HUDEP-2 (cell line): Measurements from ENCODE around the gene PON1.

ENCODE experiments used
- DNase-seq, 76 experiments: peaks; one replicate each; lab custom pipeline; 2025; ENCODE audit not compliant: unreplicated experiment in 76 of 76; lab: John Stamatoyannopoulos, UW

The PON1 gene

DNA sequence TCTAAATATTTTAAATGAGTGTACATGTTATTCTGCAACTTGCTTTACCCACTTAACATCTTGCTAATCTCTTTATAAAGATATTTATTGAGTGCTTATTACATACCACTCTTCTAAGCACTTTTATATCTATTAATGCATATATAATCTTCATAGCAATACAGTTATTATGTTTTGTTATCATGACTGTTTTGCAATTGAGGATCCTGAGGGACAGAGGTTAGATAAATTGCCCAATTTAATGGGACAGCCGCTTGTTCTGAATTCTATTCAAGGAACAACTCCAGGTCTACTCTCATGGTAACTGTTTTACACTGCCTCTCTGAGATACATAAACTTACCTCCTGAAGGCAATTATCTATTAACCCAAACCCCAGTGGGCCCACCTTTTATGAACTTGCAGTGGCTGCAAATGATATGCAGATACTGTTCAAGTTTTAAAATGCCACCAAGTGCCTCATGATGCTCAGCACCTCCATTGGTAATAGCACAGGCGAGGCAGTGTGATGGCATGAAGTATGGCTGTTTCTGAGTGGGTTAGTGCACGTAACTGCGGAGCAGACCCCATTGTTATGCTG lies 60.5 kb downstream of the PON1 start:
- no peak for DNase-seq

DNA sequence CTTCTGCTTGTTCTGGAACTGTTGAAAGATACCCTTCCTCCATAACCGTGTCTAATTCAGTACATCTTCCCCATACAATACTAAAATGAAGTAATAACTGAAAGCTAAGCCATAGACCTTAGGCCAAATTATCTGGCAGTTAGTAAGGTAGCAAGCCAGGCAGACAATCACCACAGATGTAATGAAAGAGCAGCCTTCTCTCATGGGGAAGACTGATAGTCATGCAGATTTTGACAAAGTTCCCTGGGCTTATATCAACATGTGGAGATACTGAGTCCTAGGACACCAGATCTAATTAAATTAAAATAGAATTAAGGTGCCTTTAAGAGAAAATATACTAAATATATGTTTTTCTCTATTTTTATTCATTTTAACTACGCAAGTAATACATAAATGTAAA lies 61.5 kb downstream of the PON1 start:
- DNase-seq, result no peak

- DNase-seq, result no peak
These were observed 62.4 kb downstream of the PON1 start for GRCh38 chr7:95261895-95262415.

DNA sequence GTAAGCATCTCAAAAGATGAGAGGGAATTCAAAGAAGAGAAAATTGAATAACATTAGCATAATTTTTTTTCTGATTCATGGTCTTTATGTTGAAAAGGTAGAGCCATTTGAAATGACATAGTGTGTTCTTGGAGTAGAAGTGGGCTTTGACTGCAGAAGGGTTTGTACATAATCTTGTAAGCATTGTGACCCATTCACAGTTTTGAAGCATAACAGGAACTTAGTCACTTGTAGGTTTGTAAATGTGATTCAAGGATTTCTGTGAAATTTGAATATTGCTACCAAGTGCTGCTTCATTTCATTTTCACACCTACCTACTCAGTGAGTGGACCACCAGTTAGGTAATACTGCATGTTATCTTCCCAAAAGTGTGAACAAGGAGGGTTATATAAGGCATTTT lies 68.6 kb downstream of the PON1 start:
- no peak for DNase-seq

DNA sequence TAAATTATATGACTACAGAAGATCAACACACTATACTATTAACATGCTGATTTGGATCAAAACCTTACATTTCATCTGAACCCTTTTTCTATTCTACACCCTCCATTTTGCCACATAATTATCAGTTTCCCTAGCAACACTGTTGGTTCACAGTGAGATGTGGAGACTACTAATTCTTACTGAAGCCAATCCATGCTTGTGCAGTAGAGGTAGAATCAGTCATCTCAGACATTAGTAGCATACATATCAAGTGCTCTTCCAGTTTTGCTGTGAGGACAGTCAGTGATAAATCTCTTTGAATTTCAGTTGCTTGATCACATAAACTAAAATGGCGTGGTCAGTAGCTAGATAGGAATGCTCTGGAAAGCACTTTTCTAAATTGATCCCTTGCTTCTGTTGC lies 70.3 kb downstream of the PON1 start:
- DNase-seq, result no peak

- DNase-seq, result no peak
These were observed 72.4 kb downstream of the PON1 start for GRCh38 chr7:95251966-95252365.

DNA sequence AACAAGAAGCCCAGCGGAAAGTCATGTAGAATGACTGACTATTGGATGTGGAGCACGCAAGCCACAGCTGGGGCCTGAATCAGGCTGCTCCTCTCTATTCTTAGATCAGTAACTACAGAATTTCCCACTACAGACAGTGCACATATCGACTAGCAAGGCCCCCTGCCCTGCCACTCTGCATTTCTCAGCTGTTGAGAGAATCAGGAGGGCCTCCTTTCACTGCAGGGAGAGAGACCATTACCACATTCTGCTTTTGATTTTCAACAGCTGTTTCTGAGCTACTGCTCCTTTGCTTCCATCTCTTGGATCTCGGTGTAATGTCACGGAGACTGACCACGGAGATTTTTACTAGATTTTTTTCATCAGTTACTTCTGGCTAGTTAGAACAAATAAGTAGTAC lies 73.8 kb downstream of the PON1 start:
- DNase-seq, result no peak
